ENCODE results near the gene NUDT17. TPM values are rescaled to one million over a fixed set of nuclear protein-coding genes. Genes with fewer than 3 reads are reported as not detected.

The NUDT17 gene
- total RNA-seq, 1 experiment from 2014 or later: 1.8 TPM

DNA sequence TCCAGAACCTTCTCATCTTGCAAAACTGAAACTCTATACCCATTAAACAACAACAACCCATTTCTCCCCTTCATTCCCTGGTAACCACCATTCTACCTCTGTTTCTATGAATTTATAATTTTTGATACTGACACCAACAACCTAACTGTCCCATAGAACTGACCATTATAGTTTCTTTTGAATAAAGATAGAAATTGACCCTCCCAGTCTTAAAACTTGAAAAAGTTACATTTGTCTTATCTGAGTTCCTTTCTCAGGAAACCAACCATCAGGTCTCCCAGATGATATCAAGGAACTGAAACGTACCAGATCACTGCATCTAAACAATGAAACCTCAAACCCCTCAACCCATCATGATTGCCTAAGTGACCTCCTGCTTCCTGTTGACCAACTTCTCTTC, 48.7 kb upstream of the NUDT17 start:
- DNase-seq (ENCODE audit: low read depth, low spot score) (no peak), ATAC-seq (no peak)
- H3K9me3 ChIP-seq (ENCODE audit: control insufficient read depth in 1 of 2, insufficient read depth in 1 of 2, low read depth in 1 of 2, low read length in 2 of 2): peaks cover 0 to 6% of the 10 kb centered on the region in 2 experiments; a peak in 2 of 4 replicates
- no peaks in the 10 kb centered on the region for H3K27me3 ChIP-seq (ENCODE audit: insufficient read depth, low read length)
- CTCF ChIA-PET: no interaction called here
- no peak overlapping the region for H3K27ac ChIP-seq (ENCODE audit: low read depth, low read length)
- H3K36me3 ChIP-seq (ENCODE audit: control insufficient read depth in 1 of 2, insufficient read depth in 2 of 2, low read length in 2 of 2): no peaks in the 10 kb centered on the region
- RAD21 ChIA-PET (ENCODE audit: low non-redundant PET in 1 of 2, low total read pairs in 2 of 2, uncharacterized antibody in 2 of 2, unreplicated experiment in 2 of 2): no interaction called here
- no TSS peak for BruUV-seq (replicated peaks)
- H3K4me2 ChIP-seq (ENCODE audit: low read length): no peak overlapping the region
- H3K4me1 ChIP-seq (ENCODE audit: control insufficient read depth in 1 of 2, insufficient read depth in 2 of 2, low read length in 2 of 2): peaks cover 0 to 6% of the 10 kb centered on the region in 2 experiments; a peak in 1 of 4 replicates
- POLR2A ChIA-PET: no interaction called here
- H3K4me3 ChIP-seq (replicated peaks in 1 of 2; ENCODE audit: low read depth in 1 of 2, low read length in 2 of 2): no peak overlapping the region
- no peaks in the 10 kb centered on the region for H4K20me1 ChIP-seq (ENCODE audit: insufficient read depth)
- intact Hi-C loops (cut with micrococcal nuclease): no loop called here
- H3K9me2 ChIP-seq (ENCODE audit: insufficient read depth): no peaks in the 10 kb centered on the region
- H3K9ac ChIP-seq (ENCODE audit: low read length): no peak overlapping the region
- TF ChIP-seq JUND (IDR thresholded peaks at IDR 0.05) (no peak), SRF (IDR thresholded peaks at IDR 0.05; ENCODE audit: low read depth) (no peak), FOSL1 (IDR thresholded peaks at IDR 0.05; ENCODE audit: low read depth) (no peak), SIN3A (IDR thresholded peaks at IDR 0.05; ENCODE audit: low read depth) (no peak), RAD21 (IDR thresholded peaks at IDR 0.05; ENCODE audit: low read depth) (no peak)
- TF ChIP-seq, protein P1, sequence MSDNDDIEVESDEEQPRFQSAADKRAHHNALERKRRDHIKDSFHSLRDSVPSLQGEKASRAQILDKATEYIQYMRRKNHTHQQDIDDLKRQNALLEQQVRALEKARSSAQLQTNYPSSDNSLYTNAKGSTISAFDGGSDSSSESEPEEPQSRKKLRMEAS (IDR thresholded peaks at IDR 0.05): no peak
- TF ChIP-seq, protein P2, sequence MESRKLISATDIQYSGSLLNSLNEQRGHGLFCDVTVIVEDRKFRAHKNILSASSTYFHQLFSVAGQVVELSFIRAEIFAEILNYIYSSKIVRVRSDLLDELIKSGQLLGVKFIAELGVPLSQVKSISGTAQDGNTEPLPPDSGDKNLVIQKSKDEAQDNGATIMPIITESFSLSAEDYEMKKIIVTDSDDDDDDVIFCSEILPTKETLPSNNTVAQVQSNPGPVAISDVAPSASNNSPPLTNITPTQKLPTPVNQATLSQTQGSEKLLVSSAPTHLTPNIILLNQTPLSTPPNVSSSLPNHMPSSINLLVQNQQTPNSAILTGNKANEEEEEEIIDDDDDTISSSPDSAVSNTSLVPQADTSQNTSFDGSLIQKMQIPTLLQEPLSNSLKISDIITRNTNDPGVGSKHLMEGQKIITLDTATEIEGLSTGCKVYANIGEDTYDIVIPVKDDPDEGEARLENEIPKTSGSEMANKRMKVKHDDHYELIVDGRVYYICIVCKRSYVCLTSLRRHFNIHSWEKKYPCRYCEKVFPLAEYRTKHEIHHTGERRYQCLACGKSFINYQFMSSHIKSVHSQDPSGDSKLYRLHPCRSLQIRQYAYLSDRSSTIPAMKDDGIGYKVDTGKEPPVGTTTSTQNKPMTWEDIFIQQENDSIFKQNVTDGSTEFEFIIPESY (IDR thresholded peaks at IDR 0.05; ENCODE audit: extremely low read depth, insufficient replicate concordance, low read length): no peak
- H2AFZ ChIP-seq (ENCODE audit: low read depth, low read length, poor library complexity, severe bottlenecking): no peak overlapping the region
- peaks cover 45% of the 10 kb centered on the region for H3K79me2 ChIP-seq (ENCODE audit: insufficient read depth, low read length)

DNA sequence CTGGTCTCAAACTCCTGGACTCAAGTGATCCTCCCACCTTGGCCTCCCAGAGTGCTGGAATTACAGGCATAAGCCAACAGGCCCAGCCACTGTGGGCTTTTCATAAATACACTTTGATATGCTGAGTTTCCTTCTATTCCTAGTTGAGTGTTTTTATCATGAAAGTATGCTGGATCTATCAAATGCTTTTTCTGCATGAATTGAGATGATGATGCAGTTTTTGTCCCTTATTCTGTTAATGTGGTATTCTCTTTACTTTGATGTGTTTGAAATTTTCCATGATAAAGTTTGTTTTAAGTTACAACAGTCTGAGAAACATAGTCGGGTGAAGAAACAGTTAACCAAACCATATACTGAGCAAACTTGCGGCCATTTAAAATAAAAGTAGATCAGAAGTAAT, 45.6 kb upstream of the NUDT17 start:
- peaks cover 0 to 6% of the 10 kb centered on the region in 2 experiments; a peak in 2 of 4 replicates for H3K9me3 ChIP-seq (ENCODE audit: control insufficient read depth in 1 of 2, insufficient read depth in 1 of 2, low read depth in 1 of 2, low read length in 2 of 2)
- no peak overlapping the region for H2AFZ ChIP-seq (ENCODE audit: low read depth, low read length, poor library complexity, severe bottlenecking)
- BruUV-seq (replicated peaks): no TSS peak
- H4K20me1 ChIP-seq (ENCODE audit: insufficient read depth): no peaks in the 10 kb centered on the region
- no peaks in the 10 kb centered on the region for H3K36me3 ChIP-seq (ENCODE audit: control insufficient read depth in 1 of 2, insufficient read depth in 2 of 2, low read length in 2 of 2)
- no peaks in the 10 kb centered on the region for H3K27me3 ChIP-seq (ENCODE audit: insufficient read depth, low read length)
- DNase-seq (ENCODE audit: low read depth, low spot score): no peak
- intact Hi-C loops (cut with micrococcal nuclease): no loop called here
- no peak overlapping the region for H3K4me3 ChIP-seq (replicated peaks in 1 of 2; ENCODE audit: low read depth in 1 of 2, low read length in 2 of 2)
- H3K27ac ChIP-seq (ENCODE audit: low read depth, low read length): no peak overlapping the region
- peaks cover 0 to 13% of the 10 kb centered on the region in 2 experiments; a peak in 1 of 4 replicates for H3K4me1 ChIP-seq (ENCODE audit: control insufficient read depth in 1 of 2, insufficient read depth in 2 of 2, low read length in 2 of 2)
- ChIA-PET POLR2A (no interaction called here), CTCF (no interaction called here), RAD21 (ENCODE audit: low non-redundant PET in 1 of 2, low total read pairs in 2 of 2, uncharacterized antibody in 2 of 2, unreplicated experiment in 2 of 2) (no interaction called here)
- no peaks in the 10 kb centered on the region for H3K9me2 ChIP-seq (ENCODE audit: insufficient read depth)
- peaks cover 56% of the 10 kb centered on the region for H3K79me2 ChIP-seq (ENCODE audit: insufficient read depth, low read length)
- no peak overlapping the region for H3K9ac ChIP-seq (ENCODE audit: low read length)
- no peak overlapping the region for H3K4me2 ChIP-seq (ENCODE audit: low read length)
- no peak for ATAC-seq
- TF ChIP-seq, protein P1 (IDR thresholded peaks at IDR 0.05): no peak
- TF ChIP-seq CEBPB (IDR thresholded peaks at IDR 0.05; ENCODE audit: low read depth): no peak
- no peak for TF ChIP-seq FOSL1 (IDR thresholded peaks at IDR 0.05; ENCODE audit: low read depth)
- TF ChIP-seq POLR2AphosphoS5 (IDR thresholded peaks at IDR 0.05; ENCODE audit: low read depth, low read length): no peak
- TF ChIP-seq ELF1 (IDR thresholded peaks at IDR 0.05; ENCODE audit: borderline replicate concordance, low read depth): no peak
- no peak for TF ChIP-seq ZFX (IDR thresholded peaks at IDR 0.05)
- no peak for TF ChIP-seq ZNF274 (IDR thresholded peaks at IDR 0.05; ENCODE audit: low read depth, low read length)
- TF ChIP-seq, protein P2 (IDR thresholded peaks at IDR 0.05; ENCODE audit: extremely low read depth, insufficient replicate concordance, low read length): no peak
- TF ChIP-seq EGR1 (IDR thresholded peaks at IDR 0.05; ENCODE audit: low read depth): no peak
- TF ChIP-seq EZH2 (IDR thresholded peaks at IDR 0.05): no peak
- no peak for TF ChIP-seq POLR2A (IDR thresholded peaks at IDR 0.05; ENCODE audit: borderline replicate concordance, extremely low read depth, insufficient read depth, insufficient read length)
- no peak for TF ChIP-seq EZH2phosphoT487 (IDR thresholded peaks at IDR 0.05; ENCODE audit: borderline replicate concordance)
- no peak for TF ChIP-seq SIN3A (IDR thresholded peaks at IDR 0.05; ENCODE audit: low read depth)

All from HCT116 (cell line).